Activated CD4-positive, CD25-positive, alpha-beta regulatory T cell treated with anti-CD3 and anti-CD28 coated beads, Interleukin-2, amount 50 U/mL, for 72 hours (primary cell): Measurements from ENCODE around the gene PDLIM5.
"Not testable (repeated sequence)": the region's sequence is repeated elsewhere in the genome, so short reads cannot be mapped to it uniquely, and the experiment has no call there.

Source experiments
- DNase-seq: peaks from one replicate; pipeline ENCODE4 v3.0.0; 2021

Gene PDLIM5

GRCh38 chr4:94451695-94452475 lies at the start of gene PDLIM5:
Gene PDLIM5 (plus strand): TSS chr4:94451942. CDS start chr4:94455289, 3,347 bp downstream.
- peak; percentile 88 for DNase-seq

- DNase-seq: not testable (repeated sequence)
Observed at GRCh38 chr4:94402439-94402838, 49.3 kb upstream of the PDLIM5 start.

- DNase-seq: no peak
Observed at GRCh38 chr4:94403751-94404150, 48.0 kb upstream of the PDLIM5 start.

GRCh38 chr4:94406668-94407437 lies 44.9 kb upstream of the PDLIM5 start:
- peak; percentile 41 for DNase-seq

GRCh38 chr4:94407846-94408245 lies 43.9 kb upstream of the PDLIM5 start:
- no peak for DNase-seq

- no peak for DNase-seq
Observed at GRCh38 chr4:94408549-94409374, 43.0 kb upstream of the PDLIM5 start.

GRCh38 chr4:94409375-94409679 lies 42.4 kb upstream of the PDLIM5 start:
- DNase-seq: no peak

GRCh38 chr4:94409962-94410361 lies 41.8 kb upstream of the PDLIM5 start:
- DNase-seq: no peak

- DNase-seq: no peak
Observed at GRCh38 chr4:94410678-94411206, 41.0 kb upstream of the PDLIM5 start.

GRCh38 chr4:94411296-94411695 lies 40.4 kb upstream of the PDLIM5 start:
- DNase-seq: no peak

GRCh38 chr4:94412019-94412657 lies 39.6 kb upstream of the PDLIM5 start:
- DNase-seq: no peak

- no peak for DNase-seq
Observed at GRCh38 chr4:94412658-94413038, 39.1 kb upstream of the PDLIM5 start.

- no peak for DNase-seq
Observed at GRCh38 chr4:94413085-94413840, 38.5 kb upstream of the PDLIM5 start.

GRCh38 chr4:94414907-94415306 lies 36.8 kb upstream of the PDLIM5 start:
- DNase-seq: no peak

- no peak for DNase-seq
Observed at GRCh38 chr4:94415448-94415847, 36.3 kb upstream of the PDLIM5 start.

- no peak for DNase-seq
Observed at GRCh38 chr4:94416335-94416734, 35.4 kb upstream of the PDLIM5 start.

- DNase-seq: no peak
Observed at GRCh38 chr4:94416981-94417380, 34.8 kb upstream of the PDLIM5 start.

- DNase-seq: no peak
Observed at GRCh38 chr4:94419549-94419948, 32.2 kb upstream of the PDLIM5 start.

- no peak for DNase-seq
Observed at GRCh38 chr4:94419956-94420355, 31.8 kb upstream of the PDLIM5 start.

GRCh38 chr4:94420356-94420755 lies 31.4 kb upstream of the PDLIM5 start:
- DNase-seq: no peak

GRCh38 chr4:94426783-94427182 lies 25.0 kb upstream of the PDLIM5 start:
- DNase-seq: no peak

GRCh38 chr4:94428884-94429283 lies 22.9 kb upstream of the PDLIM5 start:
- no peak for DNase-seq
